PC-9 (cell line): ENCODE results near the gene KLHDC9. TPM values are rescaled to one million over a fixed set of nuclear protein-coding genes. Genes with fewer than 3 reads are reported as not detected.

Experiments
- BruUV-seq: library from RNA; stranded (reverse); fragments of 400-500 nt; replicated peaks from 2 replicates; lab custom pipeline; 2021; lab: Mats Ljungman, UMichigan
- CTCF ChIA-PET: fragments of 300-600 bp; sonication (Branson Sonifier 250); formaldehyde crosslinking; loops from one replicate; lab custom pipeline; 2022; ENCODE audit warnings: antibody characterized with exemption; lab: Charles Lee
- POLR2A ChIA-PET: fragments of 300-600 bp; sonication (Branson Sonifier 250); formaldehyde crosslinking; loops from one replicate; lab custom pipeline; 2022; ENCODE audit warnings: antibody characterized with exemption; ENCODE audit not compliant: unreplicated experiment; lab: Charles Lee
- DNase-seq, 2 experiments: peaks; one replicate each; pipeline versions ENCODE4 v3.0.0 to v3.0.0-alpha.2; 2015 to 2022; ENCODE audit warnings: mixed read lengths in 1 of 2
- H2AFZ ChIP-seq: fragments of 200-600 bp; sonication (generic); 2 replicates; pipeline ENCODE4 v1.8.1; 2017; ENCODE audit warnings: antibody characterized with exemption
- H3F3A ChIP-seq: fragments of 200-600 bp; sonication (generic); 2 replicates; pipeline ENCODE4 v1.8.1; 2017; ENCODE audit warnings: antibody characterized with exemption, mild to moderate bottlenecking, low read depth; ENCODE audit not compliant: insufficient read depth
- H3K27ac ChIP-seq: fragments of 200-600 bp; sonication (generic); 2 replicates; pipeline ENCODE4 v1.6.1; 2016; ENCODE audit warnings: mixed run types
- H3K27me3 ChIP-seq: fragments of 200-600 bp; sonication (generic); 2 replicates; pipeline ENCODE4 v1.6.1; 2016; ENCODE audit warnings: low read depth, mixed run types; ENCODE audit not compliant: insufficient read depth
- H3K36me3 ChIP-seq: fragments of 200-600 bp; sonication (generic); 2 replicates; pipeline ENCODE4 v1.6.1; 2016; ENCODE audit warnings: low read depth, mixed run types
- H3K4me1 ChIP-seq: fragments of 200-600 bp; sonication (generic); replicated peaks from 2 replicates; pipeline ENCODE4 v1.6.1; 2016; ENCODE audit warnings: mixed run types; ENCODE audit not compliant: insufficient read depth
- H3K4me2 ChIP-seq: fragments of 200-600 bp; sonication (generic); 2 replicates; pipeline ENCODE4 v1.6.1; 2017; ENCODE audit warnings: mixed run types
- H3K4me3 ChIP-seq: fragments of 200-600 bp; sonication (generic); 2 replicates; pipeline ENCODE4 v1.6.1; 2016; ENCODE audit warnings: mixed run types
- H3K79me2 ChIP-seq: fragments of 200-600 bp; sonication (generic); 2 replicates; pipeline ENCODE4 v1.6.1; 2017; ENCODE audit warnings: low read depth, mixed run types
- H3K9me2 ChIP-seq: fragments of 200-600 bp; sonication (generic); 2 replicates; pipeline ENCODE4 v1.8.1; 2017; ENCODE audit warnings: mild to moderate bottlenecking; ENCODE audit not compliant: insufficient read depth
- H3K9me3 ChIP-seq: fragments of 200-600 bp; sonication (generic); 2 replicates; pipeline ENCODE4 v1.8.1; 2016; ENCODE audit warnings: low read depth; ENCODE audit not compliant: insufficient read depth
- H4K20me1 ChIP-seq: fragments of 200-600 bp; sonication (generic); 2 replicates; pipeline ENCODE4 v1.8.1; 2017; ENCODE audit not compliant: insufficient read depth
- CTCF ChIP-seq: fragments of 200-600 bp; sonication (generic); conservative IDR thresholded peaks from 2 replicates; pipeline ENCODE4 v1.6.1; 2017; ENCODE audit warnings: mixed run types, antibody characterized with exemption, mild to moderate bottlenecking, moderate library complexity
- EZH2 ChIP-seq: fragments of 200-600 bp; sonication (generic); IDR thresholded peaks from 2 replicates; pipeline ENCODE4 v1.8.0; 2017; ENCODE audit warnings: antibody characterized with exemption, low read depth
- intact Hi-C: fragments of 100-400 bp; cut with micrococcal nuclease; formaldehyde crosslinking; loops from one replicate; pipeline ENCODE4 v1.10.0; 2022; ENCODE audit not compliant: unreplicated experiment
- total RNA-seq: library from RNA; stranded (reverse); gene quantifications from 2 replicates; pipeline ENCODE4 v1.2.3, GENCODE V29; 2021

KLHDC9 gene
- total RNA-seq, 1 experiment from 2014 or later, result 5.6 TPM

GRCh38 chr1:161069731-161070270 is 28.4 kb upstream of the KLHDC9 start, which contains the start of gene ARHGAP30:
TSS of gene ARHGAP30 (minus strand) at chr1:161069891. CDS start at chr1:161069624, 267 bp downstream.
- Histone ChIP-seq H3K4me2 (no peak within 1 kb of the TSS), H3K79me2 (no peaks in the 10 kb centered on the region), H3K36me3 (no peaks in the 10 kb centered on the region), H3K27me3 (no peaks in the 10 kb centered on the region), H3K4me3 (no peak within 1 kb of the TSS), H3K4me1 (no peaks in the 10 kb centered on the region), H4K20me1 (no peaks in the 10 kb centered on the region), H2AFZ (no peak within 1 kb of the TSS), H3F3A (no peaks in the 10 kb centered on the region; the same call in none of the 2 replicates), H3K9me2 (no peaks in the 10 kb centered on the region), H3K27ac (no peak within 1 kb of the TSS), H3K9me3 (no peaks in the 10 kb centered on the region)
- ChIA-PET POLR2A (no interaction called here), CTCF (no interaction called here)
- intact Hi-C loops, result no loop called here
- TF ChIP-seq EZH2 (no peak), CTCF (no peak)
- no peak for DNase-seq
- BruUV-seq, result no TSS peak

GRCh38 chr1:161070761-161071160 is 27.4 kb upstream of the KLHDC9 start:
- Histone ChIP-seq H3K9me2 (no peaks in the 10 kb centered on the region), H3K4me3 (no peak overlapping the region), H3F3A (no peaks in the 10 kb centered on the region; the same call in none of the 2 replicates), H3K27me3 (no peaks in the 10 kb centered on the region), H3K27ac (no peak overlapping the region), H4K20me1 (no peaks in the 10 kb centered on the region), H3K4me2 (no peak overlapping the region), H3K4me1 (no peaks in the 10 kb centered on the region), H3K79me2 (no peaks in the 10 kb centered on the region), H2AFZ (no peak overlapping the region), H3K36me3 (no peaks in the 10 kb centered on the region), H3K9me3 (no peaks in the 10 kb centered on the region)
- intact Hi-C loops, result no loop called here
- POLR2A ChIA-PET, result interaction anchor here (0.5 kb wide), 1 partner anchor 13 kb away, joined by 6 read pairs; no protein-coding TSS in a partner anchor
- TF ChIP-seq CTCF (no peak), EZH2 (no peak)
- DNase-seq, result no peak
- CTCF ChIA-PET, result no interaction called here
- BruUV-seq, result no TSS peak

- no TSS peak for BruUV-seq
- Histone ChIP-seq H3K4me1 (no peaks in the 10 kb centered on the region), H3K36me3 (no peaks in the 10 kb centered on the region), H3F3A (no peaks in the 10 kb centered on the region; the same call in none of the 2 replicates), H2AFZ (no peak overlapping the region), H3K4me2 (no peak overlapping the region), H3K27me3 (no peaks in the 10 kb centered on the region), H3K27ac (no peak overlapping the region), H3K79me2 (no peaks in the 10 kb centered on the region), H4K20me1 (no peaks in the 10 kb centered on the region), H3K9me3 (no peaks in the 10 kb centered on the region), H3K9me2 (no peaks in the 10 kb centered on the region), H3K4me3 (no peak overlapping the region)
- DNase-seq, result peak in 1 of 2 experiments; percentile 50
- TF ChIP-seq CTCF (peak; percentile 79), EZH2 (no peak)
- intact Hi-C loops, result loop anchor here (1.0 kb wide), 1 partner anchor 25 kb away; no protein-coding TSS in a partner anchor
- POLR2A ChIA-PET, result interaction anchor here (0.7 kb wide), 1 partner anchor 17 kb away, joined by 3 read pairs; the partner anchor contains the start of gene NECTIN4
- CTCF ChIA-PET, result interaction anchor here (0.6 to 1.0 kb wide), 4 partner anchors 25 to 36 kb away, joined by 3 to 6 read pairs (median 4); no protein-coding TSS in a partner anchor
Observed at GRCh38 chr1:161071886-161072371, 26.2 kb upstream of the KLHDC9 start.
